IMR-90 (cell line): ENCODE data around the gene MAP2K5. TPM values are rescaled to one million over a fixed set of nuclear protein-coding genes. Genes with fewer than 3 reads are reported as not detected.

Experiments
- ATAC-seq: fragments of 200-7000 bp; cut with Tn5 transposase; 2 replicates; pipeline ENCODE4 v1.9.1; 2020; ENCODE audit warnings: low read depth, mild to moderate bottlenecking, moderate library complexity
- BruUV-seq: library from RNA; stranded (reverse); fragments of 400-500 nt; replicated peaks from 2 replicates; lab custom pipeline; 2021; lab: Mats Ljungman, UMichigan
- CTCF ChIA-PET: fragments of 300-600 bp; formaldehyde crosslinking; extraction: SDS; loops from one replicate; lab custom pipeline; 2021; ENCODE audit warnings: antibody characterized with exemption; lab: Yijun Ruan, JAX
- POLR2A ChIA-PET: fragments of 300-600 bp; sonication (Branson Sonifier 250); formaldehyde crosslinking; loops from one replicate; lab custom pipeline; 2022; ENCODE audit warnings: antibody characterized with exemption; ENCODE audit not compliant: unreplicated experiment; lab: Charles Lee
- DNase-seq: peaks from one replicate; pipeline ENCODE4 v3.0.0; 2013
- H2AFZ ChIP-seq: replicated peaks from 2 replicates; pipeline ENCODE3; 2013; ENCODE audit warnings: low read length, mild to moderate bottlenecking; ENCODE audit not compliant: poor library complexity
- H2AK5ac ChIP-seq: 2 replicates; pipeline ENCODE4 v1.6.1; 2013; ENCODE audit warnings: low read depth, low read length, inconsistent platforms
- H2AK9ac ChIP-seq: replicated peaks from 2 replicates; pipeline ENCODE3; 2013; ENCODE audit warnings: mild to moderate bottlenecking, low read depth, low read length, moderate library complexity; ENCODE audit not compliant: poor library complexity
- H2BK120ac ChIP-seq: 2 replicates; pipeline ENCODE4 v1.6.1; 2013; ENCODE audit warnings: low read depth, low read length, inconsistent platforms
- H2BK15ac ChIP-seq: 3 replicates; pipeline ENCODE4 v1.6.1; 2013; ENCODE audit warnings: low read depth, low read length, inconsistent platforms
- H2BK20ac ChIP-seq: 2 replicates; pipeline ENCODE4 v1.6.1; 2013; ENCODE audit warnings: low read depth, mild to moderate bottlenecking, inconsistent platforms, low read length, moderate library complexity
- H2BK5ac ChIP-seq: 2 replicates; pipeline ENCODE4 v1.6.1; 2013; ENCODE audit warnings: mild to moderate bottlenecking, low read depth, low read length, inconsistent platforms; ENCODE audit not compliant: poor library complexity, severe bottlenecking
- H3K14ac ChIP-seq: replicated peaks from 2 replicates; pipeline ENCODE4 v1.6.1; 2013; ENCODE audit warnings: low read depth, low read length, inconsistent platforms
- H3K18ac ChIP-seq: 2 replicates; pipeline ENCODE4 v1.6.1; 2013; ENCODE audit warnings: low read depth, low read length, control low read depth
- H3K23ac ChIP-seq: 2 replicates; pipeline ENCODE4 v1.6.1; 2013; ENCODE audit warnings: low read depth, low read length, inconsistent platforms
- H3K27ac ChIP-seq: 2 replicates; pipeline ENCODE4 v1.5.1; 2013; ENCODE audit warnings: mild to moderate bottlenecking, control low read depth, low read length; ENCODE audit not compliant: insufficient read depth
- H3K27me3 ChIP-seq: 2 replicates; pipeline ENCODE4 v1.6.1; 2013; ENCODE audit warnings: low read length; ENCODE audit not compliant: control insufficient read depth, insufficient read depth
- H3K36me3 ChIP-seq: 2 replicates; pipeline ENCODE4 v1.6.1; 2013; ENCODE audit warnings: low read length, mixed read lengths; ENCODE audit not compliant: control insufficient read depth, insufficient read depth
- H3K4ac ChIP-seq: 2 replicates; pipeline ENCODE4 v1.6.1; 2013; ENCODE audit warnings: low read depth, low read length, inconsistent platforms
- H3K4me1 ChIP-seq: 2 replicates; pipeline ENCODE4 v1.6.1; 2013; ENCODE audit warnings: low read length, mixed read lengths; ENCODE audit not compliant: control insufficient read depth, insufficient read depth
- H3K4me2 ChIP-seq: 2 replicates; pipeline ENCODE4 v1.6.1; 2013; ENCODE audit warnings: low read depth, mild to moderate bottlenecking, control low read depth, low read length, moderate library complexity
- H3K4me3 ChIP-seq: 2 replicates; pipeline ENCODE4 v1.5.1; 2013; ENCODE audit warnings: low read depth, mild to moderate bottlenecking, control low read depth, low read length, moderate library complexity; ENCODE audit not compliant: insufficient read depth
- H3K56ac ChIP-seq: 2 replicates; pipeline ENCODE4 v1.6.1; 2013; ENCODE audit warnings: low read length, inconsistent platforms; ENCODE audit not compliant: insufficient read depth; ENCODE audit errors: extremely low read depth
- H3K79me1 ChIP-seq, 2 experiments: 2 replicates each; pipeline ENCODE4 v1.6.1; 2013; ENCODE audit warnings: low read length in 2 of 2, inconsistent platforms in 1 of 2, low read depth in 1 of 2
- H3K9ac ChIP-seq: 2 replicates; pipeline ENCODE4 v1.6.1; 2013; ENCODE audit warnings: low read depth, low read length, control low read depth
- H3K9me1 ChIP-seq: 2 replicates; pipeline ENCODE4 v1.6.1; 2013; ENCODE audit warnings: low read length, inconsistent platforms; ENCODE audit not compliant: insufficient read depth
- H3K9me3 ChIP-seq: 2 replicates; pipeline ENCODE4 v1.6.1; 2013; ENCODE audit warnings: low read length; ENCODE audit not compliant: control insufficient read depth, insufficient read depth
- H4K20me1 ChIP-seq: 2 replicates; pipeline ENCODE4 v1.6.1; 2013; ENCODE audit warnings: low read length, inconsistent platforms; ENCODE audit not compliant: insufficient read depth
- H4K5ac ChIP-seq: 2 replicates; pipeline ENCODE4 v1.6.1; 2013; ENCODE audit warnings: mild to moderate bottlenecking, low read depth, low read length, control low read depth
- H4K8ac ChIP-seq, 2 experiments: 2 replicates each; pipeline ENCODE4 v1.6.1; 2013; ENCODE audit warnings: low read depth in 2 of 2, low read length in 2 of 2, control low read depth in 1 of 2, inconsistent platforms in 1 of 2
- H4K91ac ChIP-seq: 2 replicates; pipeline ENCODE4 v1.6.1; 2013; ENCODE audit warnings: low read depth, low read length, inconsistent platforms; ENCODE audit not compliant: insufficient read depth
- CHD1 ChIP-seq: IDR thresholded peaks from 2 replicates; pipeline ENCODE4 v1.6.1; 2012; ENCODE audit warnings: low read depth, low read length, improper control_type of control experiment
- CTCF ChIP-seq: conservative IDR thresholded peaks from 2 replicates; pipeline ENCODE4 v1.5.1; 2012; ENCODE audit warnings: mild to moderate bottlenecking, low read depth, low read length, improper control_type of control experiment
- ELK1 ChIP-seq: fragments of 150-350 bp; IDR thresholded peaks from 2 replicates; pipeline ENCODE4 v1.6.1; 2016; ENCODE audit warnings: low read depth, mild to moderate bottlenecking, low read length, moderate library complexity, borderline replicate concordance
- FOS ChIP-seq: fragments of 150-350 bp; IDR thresholded peaks from 2 replicates; pipeline ENCODE4 v1.6.1; 2016; ENCODE audit warnings: low read depth, low read length
- MAZ ChIP-seq: IDR thresholded peaks from 2 replicates; pipeline ENCODE4 v1.6.1; 2012; ENCODE audit warnings: low read depth, mild to moderate bottlenecking, low read length, improper control_type of control experiment, moderate library complexity, borderline replicate concordance
- POLR2A ChIP-seq: IDR thresholded peaks from 2 replicates; pipeline ENCODE4 v1.6.1; 2012; ENCODE audit warnings: mild to moderate bottlenecking, low read depth, low read length
- RAD21 ChIP-seq: IDR thresholded peaks from 2 replicates; pipeline ENCODE4 v1.6.1; 2012; ENCODE audit warnings: low read length, improper control_type of control experiment
- RFX5 ChIP-seq: IDR thresholded peaks from 2 replicates; pipeline ENCODE4 v1.8.0; 2012; ENCODE audit warnings: low read depth, mild to moderate bottlenecking, low read length, moderate library complexity
- WGBS, 2 experiments: methylation state at CpG; one replicate each; pipeline versions ENCODE4 v1.1.5 to v1.1.7; 2013; ENCODE audit warnings: missing lambda C conversion rate in 2 of 2; ENCODE audit not compliant: insufficient read length in 1 of 2; ENCODE audit errors: extremely low coverage in 2 of 2; 5-methylcytosine and 5-hydroxymethylcytosine counted together
- dilution Hi-C: fragments of 300-500 bp; cut with HindIII; formaldehyde crosslinking; loops from one replicate; pipeline ENCODE4 v1.14.3; 2018; ENCODE audit warnings: low sequenced_read_pairs; ENCODE audit not compliant: unreplicated experiment
- in situ Hi-C: fragments of 300-500 bp; cut with MboI; formaldehyde crosslinking; loops from 3 replicates; pipeline ENCODE4 v1.14.3; 2019; ENCODE audit warnings: low sequenced_read_pairs, inconsistent platforms, mixed read lengths
- intact Hi-C: fragments of 100-400 bp; cut with micrococcal nuclease; formaldehyde crosslinking; loops from 2 replicates; pipeline ENCODE4 v1.10.0; 2022
- polyA plus RNA-seq, 3 experiments: library from polyadenylated mRNA; depleted of rRNA; stranded (reverse); fragments of >200 nt; gene quantifications; 2 replicates each; pipeline ENCODE4 v1.2.3, GENCODE V29; 2012; ENCODE audit warnings: low replicate concordance in 1 of 3
- total RNA-seq: library from RNA; depleted of rRNA; stranded (reverse); fragments of >200 nt; gene quantifications from 2 replicates; pipeline ENCODE4 v1.2.3, GENCODE V29; 2012

MAP2K5 gene
- total and polyA plus RNA-seq, 2 of the 4 experiments (the other 2 are of a cell fraction), result 1.6 to 6.1 TPM

GRCh38 chr15:67618297-67618696 lies 75.8 kb downstream of the MAP2K5 start:
- no peak overlapping the region for H2BK120ac ChIP-seq
- H4K8ac ChIP-seq, result no peak overlapping the region
- dilution Hi-C loops (no loop called here), in situ Hi-C loops (no loop called here), intact Hi-C loops (no loop called here)
- H2BK20ac ChIP-seq, result no peak overlapping the region
- H4K20me1 ChIP-seq, result no peaks in the 10 kb centered on the region
- H3K36me3 ChIP-seq, result no peaks in the 10 kb centered on the region
- H3K9ac ChIP-seq, result no peak overlapping the region
- no peak for DNase-seq
- ChIA-PET CTCF (interaction anchor here (0.5 kb wide), 1 partner anchor 26 kb away, joined by 3 read pairs; no protein-coding TSS in a partner anchor), POLR2A (no interaction called here)
- no peak overlapping the region for H2BK5ac ChIP-seq
- H3K56ac ChIP-seq, result no peak overlapping the region
- H3K79me1 ChIP-seq, result no peaks in the 10 kb centered on the region
- peaks cover 2% of the 10 kb centered on the region; the same call in 1 of the 2 replicates for H3K4me1 ChIP-seq
- no peak for ATAC-seq
- no peak overlapping the region for H2AK5ac ChIP-seq
- no peak overlapping the region for H3K23ac ChIP-seq
- no peak overlapping the region for H3K4me2 ChIP-seq
- no peak overlapping the region for H2AK9ac ChIP-seq
- no peaks in the 10 kb centered on the region for H3K9me3 ChIP-seq
- H4K91ac ChIP-seq, result no peak overlapping the region
- no peak overlapping the region for H2BK15ac ChIP-seq
- H4K5ac ChIP-seq, result no peak overlapping the region
- H3K18ac ChIP-seq, result no peak overlapping the region
- no peak overlapping the region for H3K4me3 ChIP-seq
- TF ChIP-seq POLR2A, result no peak
- TF ChIP-seq FOS, result no peak
- TF ChIP-seq CTCF, result no peak
- TF ChIP-seq MAZ, result no peak
- TF ChIP-seq ELK1, result no peak
- no peak for TF ChIP-seq RFX5
- TF ChIP-seq RAD21, result no peak
- no peak for TF ChIP-seq CHD1
- peaks cover 3% of the 10 kb centered on the region; the same call in 1 of the 2 replicates for H3K9me1 ChIP-seq
- no peaks in the 10 kb centered on the region for H3K27me3 ChIP-seq
- H3K14ac ChIP-seq, result no peak overlapping the region
- no peak overlapping the region for H3K4ac ChIP-seq
- BruUV-seq, result no TSS peak
- WGBS, 2 experiments, result 50% methylated on average over 2 of the region's 4 CpGs; no CpG with 5 or more reads in 1 of the 2 experiments
- no peak overlapping the region for H2AFZ ChIP-seq
- no peak overlapping the region for H3K27ac ChIP-seq
